Natural killer cell (primary cell): ENCODE measurements around the gene RAP1B. TPM values are rescaled to one million over a fixed set of nuclear protein-coding genes. Genes with fewer than 3 reads are reported as not detected.

Experiments used
- ATAC-seq, 3 donors: fragments of 150-1000 bp in 2 of 3; fragments of 200-7000 bp in 1 of 3; cut with Tn5 transposase; 1 replicate in 1 of 3; 2 replicates in 2 of 3; pipeline ENCODE4 v1.10.0; 2021; ENCODE audit warnings: mild to moderate bottlenecking in 2 of 3, moderate library complexity in 2 of 3
- DNase-seq, 2 donors: peaks; one replicate each; pipeline versions ENCODE4 v3.0.0 to v3.0.0-alpha.2; 2013 to 2021; ENCODE audit warnings: mixed read lengths in 1 of 2
- H3K27ac ChIP-seq: one replicate; pipeline ENCODE4 v1.5.1; 2013; ENCODE audit warnings: mild to moderate bottlenecking, low read length
- H3K27me3 ChIP-seq: one replicate; pipeline ENCODE4 v1.6.1; 2013; ENCODE audit warnings: low read length; ENCODE audit not compliant: control insufficient read depth, insufficient read depth
- H3K36me3 ChIP-seq: one replicate; pipeline ENCODE4 v1.6.1; 2013; ENCODE audit warnings: low read length; ENCODE audit not compliant: control insufficient read depth, insufficient read depth
- H3K4me1 ChIP-seq: one replicate; pipeline ENCODE4 v1.6.1; 2013; ENCODE audit warnings: low read length; ENCODE audit not compliant: control insufficient read depth, insufficient read depth
- H3K4me3 ChIP-seq: one replicate; pipeline ENCODE4 v1.5.1; 2013; ENCODE audit warnings: low read length
- H3K9me3 ChIP-seq: one replicate; pipeline ENCODE4 v1.6.1; 2013; ENCODE audit warnings: low read length; ENCODE audit not compliant: control insufficient read depth, insufficient read depth
- H3K27ac Mint-ChIP-seq, 2 donors: one replicate each; pipeline ENCODE4 v1.8.0; 2022; ENCODE audit warnings: mild to moderate bottlenecking in 2 of 2, mixed read lengths in 2 of 2, moderate library complexity in 1 of 2
- H3K27me3 Mint-ChIP-seq, 2 donors: one replicate each; pipeline ENCODE4 v1.8.0; 2022; ENCODE audit warnings: low read depth in 2 of 2, mixed read lengths in 2 of 2
- H3K36me3 Mint-ChIP-seq: one replicate; pipeline ENCODE4 v1.8.0; 2022; ENCODE audit warnings: mixed read lengths
- H3K4me1 Mint-ChIP-seq, 2 donors: one replicate each; pipeline ENCODE4 v1.8.0; 2022; ENCODE audit warnings: mixed read lengths in 2 of 2
- H3K4me3 Mint-ChIP-seq: one replicate; pipeline ENCODE4 v1.8.0; 2022; ENCODE audit warnings: mild to moderate bottlenecking, moderate library complexity, mixed read lengths
- H3K9me3 Mint-ChIP-seq, 2 donors: one replicate each; pipeline ENCODE4 v1.8.0; 2022; ENCODE audit warnings: mixed read lengths in 2 of 2
- WGBS: methylation state at CpG from one replicate; pipeline ENCODE4 v1.1.7; 2013; ENCODE audit warnings: missing lambda C conversion rate; ENCODE audit not compliant: insufficient coverage; 5-methylcytosine and 5-hydroxymethylcytosine counted together
- intact Hi-C: fragments of 100-400 bp; cut with micrococcal nuclease; formaldehyde crosslinking; loops from one replicate; pipeline ENCODE4 v1.14.2; 2022
- total RNA-seq, 4 donors: library from RNA; stranded (reverse); fragments of 120-200 nt in 1 of 4; gene quantifications; one replicate each; pipeline versions ENCODE4 v1.2.3 to v1.2.4, GENCODE V29; 2013 to 2022
- TF ChIP-seq, protein P1 (sequence below): fragments of 200-600 bp; IDR thresholded peaks from one replicate; pipeline ENCODE4 v1.8.0; 2022; ENCODE audit warnings: antibody characterized with exemption

The RAP1B gene
- total RNA-seq, 3 donors from 2014 or later (not counting 1 experiment from before 2014, with no cell fraction given) = 517 to 664 (median 572) TPM

DNA sequence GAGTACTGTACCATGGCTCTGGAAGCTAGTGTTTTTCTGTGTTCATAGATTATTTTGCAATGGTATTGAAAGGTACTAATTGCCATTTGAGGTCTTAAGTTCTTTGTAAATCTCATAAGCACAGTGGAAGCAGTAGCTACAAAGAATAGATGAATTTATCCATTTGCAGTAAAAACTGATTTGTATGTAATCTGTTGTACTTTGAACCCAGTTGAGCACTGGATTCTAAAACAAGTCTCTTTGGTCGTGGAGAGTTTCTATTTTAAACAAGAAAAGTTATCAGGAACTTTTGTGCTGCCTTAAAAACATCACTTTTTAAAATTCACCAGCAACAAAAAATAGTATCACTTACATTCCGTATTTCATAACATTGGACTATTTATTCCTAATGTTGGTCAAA, 4.1 kb downstream of the RAP1B start:
- H3K27ac Mint-ChIP-seq = peak overlapping the region; percentile 84 to 95
- H3K36me3 Mint-ChIP-seq = peaks cover 17% of the 10 kb centered on the region
- H3K36me3 ChIP-seq = peaks cover 14% of the 10 kb centered on the region
- peak overlapping the region; percentile 98 for H3K4me3 Mint-ChIP-seq
- H3K9me3 ChIP-seq = no peaks in the 10 kb centered on the region
- intact Hi-C loops = loop anchor here (5.0 kb wide), 4 partner anchors 33 to 162 kb away; partner anchors contain the start of gene NUP107
- peak overlapping the region; percentile 12 for H3K4me3 ChIP-seq
- DNase-seq (no peak), ATAC-seq (no peak)
- no peaks in the 10 kb centered on the region for H3K9me3 Mint-ChIP-seq
- peaks cover 41% of the 10 kb centered on the region for H3K4me1 ChIP-seq
- WGBS = no CpG with 5 or more reads among the region's 2 CpGs
- peak overlapping the region; percentile 99 for H3K27ac ChIP-seq
- TF ChIP-seq, protein P1, sequence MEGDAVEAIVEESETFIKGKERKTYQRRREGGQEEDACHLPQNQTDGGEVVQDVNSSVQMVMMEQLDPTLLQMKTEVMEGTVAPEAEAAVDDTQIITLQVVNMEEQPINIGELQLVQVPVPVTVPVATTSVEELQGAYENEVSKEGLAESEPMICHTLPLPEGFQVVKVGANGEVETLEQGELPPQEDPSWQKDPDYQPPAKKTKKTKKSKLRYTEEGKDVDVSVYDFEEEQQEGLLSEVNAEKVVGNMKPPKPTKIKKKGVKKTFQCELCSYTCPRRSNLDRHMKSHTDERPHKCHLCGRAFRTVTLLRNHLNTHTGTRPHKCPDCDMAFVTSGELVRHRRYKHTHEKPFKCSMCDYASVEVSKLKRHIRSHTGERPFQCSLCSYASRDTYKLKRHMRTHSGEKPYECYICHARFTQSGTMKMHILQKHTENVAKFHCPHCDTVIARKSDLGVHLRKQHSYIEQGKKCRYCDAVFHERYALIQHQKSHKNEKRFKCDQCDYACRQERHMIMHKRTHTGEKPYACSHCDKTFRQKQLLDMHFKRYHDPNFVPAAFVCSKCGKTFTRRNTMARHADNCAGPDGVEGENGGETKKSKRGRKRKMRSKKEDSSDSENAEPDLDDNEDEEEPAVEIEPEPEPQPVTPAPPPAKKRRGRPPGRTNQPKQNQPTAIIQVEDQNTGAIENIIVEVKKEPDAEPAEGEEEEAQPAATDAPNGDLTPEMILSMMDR = no peak
- H3K27me3 Mint-ChIP-seq = no peaks in the 10 kb centered on the region
- no peaks in the 10 kb centered on the region for H3K27me3 ChIP-seq
- peaks cover 73 to 77% of the 10 kb centered on the region in 2 donors for H3K4me1 Mint-ChIP-seq

DNA sequence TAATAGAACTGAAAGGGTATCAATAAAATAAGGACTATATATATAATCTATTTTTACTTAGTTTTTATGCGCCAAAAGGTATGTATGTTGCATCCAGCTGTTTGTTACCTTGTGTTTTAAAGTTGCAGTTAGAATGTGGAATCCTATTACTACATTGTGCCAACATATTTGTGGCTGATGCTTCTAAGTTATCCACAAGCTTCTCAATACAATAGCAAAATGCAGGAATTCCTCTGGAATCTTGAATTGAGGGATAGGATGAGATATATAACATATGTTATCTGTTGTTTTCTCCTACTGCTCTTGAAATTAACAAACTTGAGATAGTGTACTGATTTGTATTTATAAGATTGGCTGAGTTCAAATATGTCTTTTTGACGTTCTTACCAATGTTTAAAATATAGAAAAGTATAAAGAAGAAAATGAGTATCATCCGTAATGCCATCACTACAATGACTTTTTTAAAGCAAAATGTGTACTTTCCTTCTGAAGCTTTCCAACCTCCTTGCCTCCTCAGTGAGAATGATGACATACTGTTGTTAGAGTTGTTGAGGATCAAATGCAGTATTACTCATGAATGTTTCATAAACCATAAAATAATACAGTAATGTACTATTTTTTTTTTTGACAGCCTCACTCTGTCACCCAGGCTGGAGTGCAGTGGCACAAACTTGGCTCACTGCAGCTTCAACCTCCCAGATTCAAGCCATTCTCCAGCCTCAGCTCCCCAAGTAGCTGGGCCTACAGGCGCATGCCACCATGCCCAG, 6.6 kb downstream of the RAP1B start:
- Histone ChIP-seq H3K4me1 (peaks cover 44% of the 10 kb centered on the region), H3K27ac (peak overlapping the region; percentile 24), H3K36me3 (peaks cover 14% of the 10 kb centered on the region), H3K27me3 (no peaks in the 10 kb centered on the region), H3K9me3 (no peaks in the 10 kb centered on the region), H3K4me3 (no peak overlapping the region)
- Mint-ChIP-seq H3K4me1 (peaks cover 84% of the 10 kb centered on the region in 2 donors), H3K4me3 (peak overlapping the region; percentile 69), H3K36me3 (peaks cover 8% of the 10 kb centered on the region), H3K9me3 (no peaks in the 10 kb centered on the region), H3K27ac (peak overlapping the region; percentile 84 to 95), H3K27me3 (no peaks in the 10 kb centered on the region)
- TF ChIP-seq, protein P1 = no peak
- no peak for DNase-seq
- peak in 1 of 3 donors; percentile 30 for ATAC-seq
- WGBS = no CpG with 5 or more reads among the region's 4 CpGs
- intact Hi-C loops = loop anchor here (2.0 kb wide), 1 partner anchor 13 kb away; no protein-coding TSS in a partner anchor

DNA sequence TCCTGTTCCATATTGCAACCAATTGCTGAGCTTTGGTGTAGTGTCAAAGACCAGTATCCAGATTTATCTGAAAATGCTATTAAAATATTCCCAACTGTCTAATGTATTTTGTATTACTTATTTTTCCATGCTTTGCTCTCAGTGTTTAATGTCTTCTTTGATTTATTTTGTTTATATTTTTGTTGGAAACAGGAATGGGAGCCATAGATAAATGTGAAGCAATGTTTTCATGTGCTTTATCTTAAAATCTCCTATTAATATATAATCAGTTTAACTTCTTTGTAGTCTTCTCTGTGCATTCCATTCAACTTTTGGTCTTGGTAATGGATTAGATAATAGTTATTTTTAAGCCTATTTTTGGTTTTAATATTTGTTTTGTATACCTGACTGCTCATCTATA, 8.8 kb downstream of the RAP1B start:
- H3K9me3 ChIP-seq = no peaks in the 10 kb centered on the region
- Mint-ChIP-seq H3K27ac (peak overlapping the region; percentile 84 to 95), H3K4me3 (peak overlapping the region; percentile 78), H3K36me3 (no peaks in the 10 kb centered on the region), H3K27me3 (no peaks in the 10 kb centered on the region), H3K9me3 (no peaks in the 10 kb centered on the region), H3K4me1 (peaks cover 79 to 85% of the 10 kb centered on the region in 2 donors)
- H3K27ac ChIP-seq = no peak overlapping the region
- no peak for ATAC-seq
- no peaks in the 10 kb centered on the region for H3K27me3 ChIP-seq
- H3K4me3 ChIP-seq = no peak overlapping the region
- peaks cover 3% of the 10 kb centered on the region for H3K36me3 ChIP-seq
- DNase-seq = no peak
- intact Hi-C loops = no loop called here
- peaks cover 51% of the 10 kb centered on the region for H3K4me1 ChIP-seq
- TF ChIP-seq, protein P1 = no peak
